Common myeloid progenitor, CD34-positive (primary cell): ENCODE results near the gene PLEKHM3.

Source experiments
- CTCF ChIA-PET: fragments of 350-600 bp; sonication (Branson Sonifier 250); formaldehyde crosslinking; loops from one replicate; lab custom pipeline; 2021; ENCODE audit warnings: antibody characterized with exemption; lab: Charles Lee
- POLR2A ChIA-PET: fragments of 350-600 bp; sonication (Branson Sonifier 250); formaldehyde crosslinking; loops from one replicate; lab custom pipeline; 2021; ENCODE audit warnings: antibody characterized with exemption; lab: Charles Lee
- DNase-seq, 3 donors: peaks; one replicate each; pipeline versions ENCODE4 v3.0.0 to v3.0.0-alpha.2; 2013
- H3K27ac ChIP-seq, 2 experiments: 1 replicate in 1 of 2; 2 replicates in 1 of 2; pipeline ENCODE4 v1.7.0; 2013; ENCODE audit warnings: inconsistent platforms in 2 of 2, low read length in 2 of 2, mild to moderate bottlenecking in 2 of 2, low read depth in 1 of 2, moderate library complexity in 1 of 2; ENCODE audit not compliant: severe bottlenecking in 2 of 2, insufficient read depth in 1 of 2, poor library complexity in 1 of 2
- H3K27me3 ChIP-seq, 5 experiments: replicated peaks in 2 of 5; 1 replicate in 3 of 5; 2 replicates in 2 of 5; pipeline versions ENCODE4 v1.6.1 to v1.7.0; 2013; ENCODE audit warnings: low read length in 4 of 5, mild to moderate bottlenecking in 2 of 5, moderate library complexity in 2 of 5, inconsistent platforms in 1 of 5; ENCODE audit not compliant: insufficient read depth in 5 of 5, control insufficient read depth in 4 of 5
- H3K36me3 ChIP-seq, 4 experiments: 1 replicate in 2 of 4; 2 replicates in 2 of 4; pipeline versions ENCODE4 v1.6.1 to v1.7.0; 2013; ENCODE audit warnings: low read length in 3 of 4, control low read depth in 1 of 4, mild to moderate bottlenecking in 1 of 4; ENCODE audit not compliant: control insufficient read depth in 4 of 4, insufficient read depth in 4 of 4
- H3K4me1 ChIP-seq, 4 experiments: 1 replicate in 3 of 4; 2 replicates in 1 of 4; pipeline versions ENCODE4 v1.6.1 to v1.7.1; 2013; ENCODE audit warnings: low read length in 3 of 4, mild to moderate bottlenecking in 3 of 4, control low read depth in 1 of 4, inconsistent platforms in 1 of 4, moderate library complexity in 1 of 4; ENCODE audit not compliant: control insufficient read depth in 4 of 4, insufficient read depth in 4 of 4; ENCODE audit errors: control extremely low read depth in 1 of 4
- H3K4me3 ChIP-seq, 7 experiments: 1 replicate in 4 of 7; 2 replicates in 3 of 7; pipeline versions ENCODE4 v1.5.1 to v1.7.0; 2013; ENCODE audit warnings: mild to moderate bottlenecking in 7 of 7, low read length in 6 of 7, moderate library complexity in 6 of 7, inconsistent platforms in 2 of 7, low read depth in 2 of 7, control low read depth in 1 of 7; ENCODE audit not compliant: insufficient read depth in 4 of 7, control insufficient read depth in 1 of 7; ENCODE audit errors: extremely low read depth in 1 of 7
- H3K9me3 ChIP-seq, 5 experiments: 1 replicate in 4 of 5; 2 replicates in 1 of 5; pipeline versions ENCODE4 v1.6.1 to v1.7.1; 2013; ENCODE audit warnings: low read length in 4 of 5, mild to moderate bottlenecking in 2 of 5, inconsistent platforms in 1 of 5, low read depth in 1 of 5, moderate library complexity in 1 of 5; ENCODE audit not compliant: control insufficient read depth in 4 of 5, insufficient read depth in 2 of 5; ENCODE audit errors: control extremely low read depth in 1 of 5
- WGBS: methylation state at CpG from one replicate; pipeline ENCODE4 v1.1.5; 2013; ENCODE audit not compliant: insufficient coverage; 5-methylcytosine and 5-hydroxymethylcytosine counted together

Gene PLEKHM3

DNA sequence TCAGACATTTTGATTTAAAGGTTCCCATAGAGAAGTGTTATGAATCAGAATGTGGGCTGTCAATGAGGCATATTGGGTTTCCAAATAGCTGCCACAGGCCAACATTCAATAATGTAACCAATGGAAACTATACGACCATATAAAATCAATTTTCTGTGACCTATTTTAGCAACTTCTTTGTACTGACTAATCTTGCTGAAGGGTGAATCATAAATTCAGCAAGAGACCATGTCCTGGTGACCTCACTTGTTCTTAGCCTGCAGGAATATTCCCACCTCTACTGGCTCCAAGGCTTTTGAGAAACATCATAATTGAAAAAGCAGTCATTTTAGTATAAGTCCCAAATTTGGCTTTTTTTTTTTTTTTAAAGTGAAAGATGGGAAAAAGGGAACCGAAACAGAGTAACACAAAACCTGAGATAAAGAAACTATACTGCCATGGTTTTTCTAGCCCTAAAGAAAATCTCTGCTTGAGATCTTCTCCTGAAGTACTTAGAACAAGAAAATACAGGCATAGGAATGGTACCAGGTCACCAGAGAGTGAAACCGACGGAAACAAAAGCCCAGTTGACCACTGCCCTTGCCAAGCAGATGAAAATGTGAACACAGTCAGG is 32.1 kb downstream of the PLEKHM3 start:
- ChIA-PET CTCF (interaction anchor here (1.2 kb wide), 1 partner anchor 244 kb away, joined by 3 read pairs; no protein-coding TSS in a partner anchor), POLR2A (no interaction called here)
- H3K27ac ChIP-seq = no peak overlapping the region
- WGBS = 100% methylated on average over 4 of the region's 4 CpGs
- H3K36me3 ChIP-seq = peaks cover 2 to 5% (median 2%) of the 10 kb centered on the region in 4 experiments
- no peaks in the 10 kb centered on the region for H3K4me1 ChIP-seq
- no peak for DNase-seq
- H3K4me3 ChIP-seq = no peak overlapping the region
- no peaks in the 10 kb centered on the region for H3K27me3 ChIP-seq
- H3K9me3 ChIP-seq = no peaks in the 10 kb centered on the region

DNA sequence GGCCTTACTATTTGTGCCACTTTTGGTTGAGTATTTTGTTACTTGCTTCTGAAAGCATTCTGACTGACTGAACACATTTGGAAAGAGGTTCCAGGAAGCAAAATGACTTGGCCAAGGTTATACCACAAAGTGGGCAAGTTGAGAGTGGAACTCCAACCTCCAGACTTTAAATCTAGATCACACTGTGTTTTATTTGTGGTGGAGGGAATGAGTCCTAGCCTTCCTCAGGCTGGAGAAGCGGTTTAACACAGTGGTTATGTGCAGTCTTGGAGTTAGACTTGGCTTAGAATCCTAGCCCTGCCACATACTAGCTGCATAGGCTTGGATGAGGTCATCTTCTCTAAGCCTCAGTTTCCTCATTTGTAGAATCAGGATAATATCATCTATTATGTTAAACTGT is 33.4 kb downstream of the PLEKHM3 start:
- ChIA-PET POLR2A (interaction anchor here (0.6 kb wide), 1 partner anchor 9 kb away, joined by 6 read pairs; no protein-coding TSS in a partner anchor), CTCF (interaction anchor here (0.6 to 1.2 kb wide), 2 partner anchors 11 to 53 kb away, joined by 3 to 4 read pairs; no protein-coding TSS in a partner anchor)
- WGBS = 86% methylated on average over 1 of the region's 1 CpG

DNA sequence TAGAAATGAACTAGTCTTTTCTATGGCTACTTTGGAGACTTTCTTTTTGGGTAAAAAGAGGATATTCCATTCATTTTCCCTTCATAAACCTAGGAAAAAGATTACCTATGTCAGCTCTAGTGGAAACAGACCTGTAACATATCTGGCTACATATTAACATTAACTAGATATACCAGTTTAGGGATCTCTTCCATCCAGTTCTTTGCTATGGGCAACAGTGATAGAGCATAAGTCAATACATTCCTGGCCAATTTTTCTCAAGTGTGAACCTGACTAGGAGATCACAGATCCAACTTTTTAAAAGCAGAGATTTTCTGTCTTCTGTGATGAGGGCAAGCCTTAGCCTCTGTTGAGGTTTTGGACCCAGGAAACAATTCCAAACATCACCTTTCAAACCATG is 34.5 kb downstream of the PLEKHM3 start:
- DNase-seq = no peak
- Histone ChIP-seq H3K27me3 (no peaks in the 10 kb centered on the region), H3K4me1 (no peaks in the 10 kb centered on the region), H3K27ac (no peak overlapping the region), H3K9me3 (no peaks in the 10 kb centered on the region), H3K4me3 (no peak overlapping the region), H3K36me3 (peaks cover 0 to 2% (median under 1%) of the 10 kb centered on the region in 4 experiments)
- CTCF ChIA-PET = no interaction called here
- POLR2A ChIA-PET = no interaction called here

More for the DNA sequence above, 33.4 kb downstream of the PLEKHM3 start:
- no peak overlapping the region for H3K27ac ChIP-seq
- H3K4me3 ChIP-seq = no peak overlapping the region
- peaks cover 0 to 5% (median 2%) of the 10 kb centered on the region in 4 experiments for H3K36me3 ChIP-seq
- H3K27me3 ChIP-seq = no peaks in the 10 kb centered on the region
- H3K9me3 ChIP-seq = no peaks in the 10 kb centered on the region
- H3K4me1 ChIP-seq = no peaks in the 10 kb centered on the region
- DNase-seq = no peak

DNA sequence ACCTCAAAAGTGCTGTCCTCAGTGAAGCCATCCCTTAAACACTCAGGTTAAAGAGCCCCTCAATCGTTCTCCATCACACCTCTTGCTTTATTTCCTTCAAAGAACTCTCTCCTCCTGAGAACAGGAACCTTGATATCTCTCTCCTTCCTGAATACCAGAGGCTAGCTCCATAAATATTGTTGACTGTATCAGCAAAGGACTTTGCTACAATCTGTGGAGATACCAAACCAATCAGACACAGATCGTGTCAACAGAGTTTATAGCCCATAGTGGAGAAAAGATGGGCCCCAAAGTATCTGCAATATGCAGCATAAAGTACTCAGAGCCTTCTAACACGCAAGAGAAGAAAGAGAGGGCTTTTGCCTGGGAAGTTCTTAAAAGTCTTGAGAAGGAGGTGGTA is 36.4 kb downstream of the PLEKHM3 start:
- Histone ChIP-seq H3K27me3 (no peaks in the 10 kb centered on the region), H3K9me3 (no peaks in the 10 kb centered on the region), H3K27ac (no peak overlapping the region), H3K4me1 (no peaks in the 10 kb centered on the region), H3K36me3 (no peaks in the 10 kb centered on the region), H3K4me3 (no peak overlapping the region)
- ChIA-PET CTCF (interaction anchor here (1.5 kb wide), 1 partner anchor 21 kb away, joined by 4 read pairs; no protein-coding TSS in a partner anchor), POLR2A (no interaction called here)
- WGBS = 89% methylated on average over 3 of the region's 3 CpGs
- DNase-seq = no peak

DNA sequence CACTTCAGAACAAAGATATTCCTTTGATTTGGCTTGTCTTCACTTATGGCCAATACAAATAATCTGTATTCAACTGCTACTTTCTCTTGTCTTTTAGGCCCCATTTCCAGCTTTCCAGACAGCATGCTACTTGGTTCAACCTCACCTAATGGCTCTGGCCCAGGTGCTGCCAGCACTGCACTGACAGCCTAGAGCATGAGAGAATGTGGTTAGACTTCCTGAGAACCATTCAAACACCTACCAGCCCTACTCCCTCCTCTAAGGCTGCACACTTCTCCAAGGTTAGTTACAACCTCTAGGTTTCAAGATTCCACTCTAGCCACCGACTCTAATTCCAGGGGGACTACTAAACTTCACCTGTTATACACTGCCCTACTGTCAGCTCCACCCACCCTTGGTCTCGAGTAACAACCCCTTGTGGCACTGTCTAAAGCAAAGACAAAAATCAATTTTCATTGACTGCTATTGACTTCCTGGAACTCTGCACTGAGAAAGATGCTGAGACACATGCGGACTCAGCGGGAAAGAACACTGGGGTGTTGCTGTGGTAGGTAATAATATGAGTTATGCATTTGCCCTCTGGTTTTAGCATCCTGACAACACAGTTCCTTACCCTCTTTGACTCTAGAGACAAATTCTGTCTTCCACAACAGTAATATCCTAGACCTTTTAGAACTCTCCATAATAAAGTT is 38.2 kb downstream of the PLEKHM3 start:
- ChIA-PET POLR2A (no interaction called here), CTCF (interaction anchor here (0.9 to 2.0 kb wide), 7 partner anchors 8 to 241 kb away, joined by 3 to 5 read pairs (median 3); no protein-coding TSS in a partner anchor)
- Histone ChIP-seq H3K4me1 (peaks cover 0 to 5% (median 2%) of the 10 kb centered on the region in 4 experiments), H3K36me3 (no peaks in the 10 kb centered on the region), H3K27ac (no peak overlapping the region), H3K9me3 (no peaks in the 10 kb centered on the region), H3K4me3 (no peak overlapping the region), H3K27me3 (no peaks in the 10 kb centered on the region)
- 92% methylated on average over 2 of the region's 4 CpGs for WGBS
- DNase-seq = no peak

DNA sequence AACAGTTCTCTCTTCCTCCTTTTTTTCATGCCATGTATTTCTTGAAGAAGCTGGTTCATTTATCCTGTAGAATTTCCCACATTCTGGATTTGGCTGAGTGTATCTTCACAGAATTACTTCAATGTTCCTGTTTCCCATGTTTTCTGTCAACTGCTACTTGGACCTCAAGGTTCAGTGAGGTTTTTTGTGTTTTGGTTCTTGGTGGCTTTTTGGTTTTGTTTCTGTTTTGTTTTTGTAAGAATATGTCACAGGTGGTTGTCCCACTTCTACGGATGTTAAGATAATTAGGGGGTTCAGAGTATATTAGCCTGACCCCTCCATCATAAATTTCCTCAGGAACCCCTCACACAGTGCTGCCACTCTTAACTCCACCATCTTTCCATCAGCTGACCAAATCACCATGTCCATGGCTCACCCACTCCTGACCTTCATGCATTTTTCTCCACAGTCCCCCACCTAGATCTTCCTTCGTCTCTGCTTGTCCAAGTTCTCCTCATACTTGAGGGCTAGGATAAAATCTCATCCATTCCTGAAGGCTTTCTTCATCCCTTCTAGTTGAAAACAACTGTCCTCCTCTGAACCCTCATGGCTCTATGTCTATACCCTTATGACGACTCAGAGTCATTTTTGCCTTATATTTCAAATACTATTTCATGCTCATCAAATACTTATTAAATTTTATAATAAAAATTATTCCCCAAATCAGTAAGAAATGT is 40.4 kb downstream of the PLEKHM3 start:
- H3K27me3 ChIP-seq = no peaks in the 10 kb centered on the region
- H3K4me3 ChIP-seq = no peak overlapping the region
- H3K9me3 ChIP-seq = no peaks in the 10 kb centered on the region
- peaks cover 0 to 5% (median 2%) of the 10 kb centered on the region in 4 experiments for H3K4me1 ChIP-seq
- no peak for DNase-seq
- no peak overlapping the region for H3K27ac ChIP-seq
- CTCF ChIA-PET = no interaction called here
- WGBS = 89% methylated on average over 1 of the region's 3 CpGs
- POLR2A ChIA-PET = no interaction called here
- H3K36me3 ChIP-seq = no peaks in the 10 kb centered on the region
